LoVo (cell line): ENCODE results near the gene STAT5B.

Experiments
- DNase-seq: peaks from one replicate; pipeline ENCODE4 v3.0.0-alpha.2; 2016; ENCODE audit warnings: low spot score

The STAT5B gene

GRCh38 chr17:42179911-42180410, 96.2 kb downstream of the STAT5B start:
- peak; percentile 12 for DNase-seq

DNA sequence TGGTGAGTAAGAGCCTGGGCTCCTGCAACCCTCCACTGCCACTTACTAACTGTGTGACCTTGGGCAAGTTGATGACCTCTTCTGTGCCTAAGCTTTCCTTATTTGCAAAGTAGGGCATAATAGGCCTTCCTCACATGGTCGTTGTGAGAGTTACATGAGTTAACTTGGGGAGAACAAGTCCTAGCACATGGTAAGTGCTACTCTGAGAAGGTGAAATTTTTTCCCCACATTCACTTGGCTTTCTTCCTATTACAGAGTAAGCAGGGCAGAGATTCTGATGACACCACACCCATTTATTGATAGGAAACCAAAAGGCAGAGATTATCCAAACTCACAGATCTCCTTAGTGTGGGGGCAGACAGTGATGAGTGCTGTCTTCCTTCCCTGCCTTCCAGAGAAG, 96.9 kb downstream of the STAT5B start:
- no peak for DNase-seq

DNA sequence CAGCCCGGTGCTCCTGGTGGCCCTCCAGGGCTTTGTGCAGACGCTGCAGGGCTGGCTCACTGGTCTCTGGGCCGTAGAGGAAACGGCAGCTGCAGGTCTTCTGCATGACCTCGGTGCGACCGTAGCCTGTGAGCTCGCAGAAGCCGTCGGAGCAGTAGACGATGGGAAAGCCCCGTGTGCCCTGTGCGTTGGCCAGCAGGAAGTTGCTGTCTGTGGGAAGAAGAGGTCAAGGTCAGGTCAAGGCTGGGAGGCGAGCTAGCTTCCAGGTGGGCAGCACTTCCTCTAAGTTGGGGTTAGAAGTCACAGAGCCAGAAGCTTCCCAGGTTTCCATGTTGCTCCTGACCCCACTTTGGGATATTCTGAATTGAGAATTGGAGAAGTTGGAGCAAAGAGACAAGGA, 97.4 kb downstream of the STAT5B start:
- no peak for DNase-seq

- no peak for DNase-seq
Measured at GRCh38 chr17:42177684-42178083, 98.5 kb downstream of the STAT5B start.

- no peak for DNase-seq
Measured at GRCh38 chr17:42174126-42174783, 101.9 kb downstream of the STAT5B start.

DNA sequence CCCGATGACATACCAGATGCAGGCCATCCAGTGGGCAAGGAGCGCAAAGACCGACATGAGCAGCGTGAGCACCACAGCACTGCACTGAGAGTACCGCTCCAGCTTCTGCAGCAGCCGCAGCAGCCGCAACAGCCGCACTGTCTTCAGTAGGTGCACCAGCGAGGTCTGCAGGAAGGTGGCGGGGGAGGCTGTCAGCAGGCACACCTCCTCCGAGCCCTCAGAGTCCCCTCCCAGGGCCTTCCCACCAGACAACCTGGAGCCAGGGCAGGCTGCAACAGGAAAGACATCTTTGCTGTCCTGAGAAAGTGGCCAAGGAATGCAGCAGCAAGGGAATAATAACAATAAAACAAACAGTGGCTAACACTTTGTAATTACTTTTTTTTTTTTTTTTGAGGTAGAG, 104.4 kb downstream of the STAT5B start:
- DNase-seq = no peak

GRCh38 chr17:42169351-42169750, 106.8 kb downstream of the STAT5B start:
- no peak for DNase-seq

DNA sequence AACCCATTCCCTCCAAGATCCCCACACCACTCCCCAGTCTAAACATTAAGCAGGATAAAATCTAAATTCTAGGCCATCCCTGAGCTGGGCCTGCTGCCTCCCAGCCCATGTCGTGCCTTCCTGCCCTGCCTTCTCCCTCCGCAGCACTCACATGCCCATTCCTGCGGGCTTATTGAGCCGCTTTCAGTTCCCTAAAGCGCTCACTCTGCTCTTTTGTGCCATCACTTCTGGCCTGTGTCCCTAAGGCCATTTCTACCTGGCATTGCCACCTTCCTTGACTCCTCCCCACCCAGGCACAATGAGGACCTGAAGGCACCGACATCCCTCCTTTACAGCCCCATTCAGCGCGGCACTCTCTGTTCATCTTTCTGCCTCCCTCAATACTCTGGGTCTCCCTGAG, 108.4 kb downstream of the STAT5B start:
- DNase-seq = no peak

GRCh38 chr17:42166196-42166763, 109.9 kb downstream of the STAT5B start:
- DNase-seq = no peak

GRCh38 chr17:42165751-42166150, 110.4 kb downstream of the STAT5B start:
- no peak for DNase-seq

DNA sequence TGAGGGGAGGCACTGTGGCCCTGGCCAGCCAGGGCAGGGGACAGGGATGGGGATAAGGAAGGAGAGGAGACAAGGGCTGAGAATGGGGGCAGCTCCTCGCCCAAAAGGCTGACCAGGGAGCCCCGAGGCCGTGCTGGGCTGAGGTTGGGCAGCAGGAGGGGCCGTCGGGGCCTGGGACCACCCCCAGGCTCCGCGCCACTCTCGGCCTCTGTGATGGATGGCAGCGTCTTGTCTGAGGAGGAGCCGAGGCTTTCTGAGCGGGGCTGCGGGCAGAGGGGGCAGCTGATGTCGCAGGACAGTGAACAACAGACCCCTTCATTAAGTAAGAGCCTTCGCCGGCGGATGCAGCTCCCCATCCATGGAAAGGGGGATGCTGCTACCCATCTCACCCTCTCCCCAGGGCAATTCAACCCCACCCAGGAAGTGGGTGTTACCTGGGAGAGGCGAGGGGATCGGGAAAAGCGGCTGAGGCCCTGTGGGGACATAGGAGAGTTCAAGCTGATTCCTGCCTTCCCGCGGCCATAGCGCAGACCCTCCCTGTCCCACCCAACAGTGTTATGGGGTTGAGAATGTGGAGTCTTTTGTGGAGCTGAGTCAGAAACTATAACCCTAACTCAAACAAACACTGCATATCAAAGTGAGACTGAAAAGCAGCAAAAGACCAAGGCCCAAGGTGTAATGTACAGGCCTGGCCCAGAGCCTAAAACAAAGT, 112.3 kb downstream of the STAT5B start:
- no peak for DNase-seq

DNA sequence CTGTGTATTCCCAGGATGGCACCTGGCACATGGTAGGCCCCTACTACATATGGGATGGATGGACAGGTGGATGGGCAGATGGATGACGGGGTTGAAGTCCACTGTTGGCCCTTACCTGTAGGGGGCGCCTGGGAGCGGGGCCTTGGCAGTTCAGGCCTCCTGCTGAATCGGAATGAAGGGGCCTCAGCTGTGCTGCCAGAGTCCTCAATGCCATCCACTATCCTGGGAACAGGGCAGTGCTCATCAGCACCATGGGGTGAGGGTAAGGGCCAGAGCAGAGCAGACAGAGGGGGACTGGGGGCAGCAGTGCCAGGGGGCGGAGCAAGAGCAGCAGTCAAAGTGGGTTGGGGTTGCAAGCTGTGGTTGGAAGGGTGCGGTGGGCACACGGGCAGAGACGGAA, 113.1 kb downstream of the STAT5B start:
- no peak for DNase-seq

- DNase-seq = no peak
Measured at GRCh38 chr17:42160531-42160910, 115.7 kb downstream of the STAT5B start.

DNA sequence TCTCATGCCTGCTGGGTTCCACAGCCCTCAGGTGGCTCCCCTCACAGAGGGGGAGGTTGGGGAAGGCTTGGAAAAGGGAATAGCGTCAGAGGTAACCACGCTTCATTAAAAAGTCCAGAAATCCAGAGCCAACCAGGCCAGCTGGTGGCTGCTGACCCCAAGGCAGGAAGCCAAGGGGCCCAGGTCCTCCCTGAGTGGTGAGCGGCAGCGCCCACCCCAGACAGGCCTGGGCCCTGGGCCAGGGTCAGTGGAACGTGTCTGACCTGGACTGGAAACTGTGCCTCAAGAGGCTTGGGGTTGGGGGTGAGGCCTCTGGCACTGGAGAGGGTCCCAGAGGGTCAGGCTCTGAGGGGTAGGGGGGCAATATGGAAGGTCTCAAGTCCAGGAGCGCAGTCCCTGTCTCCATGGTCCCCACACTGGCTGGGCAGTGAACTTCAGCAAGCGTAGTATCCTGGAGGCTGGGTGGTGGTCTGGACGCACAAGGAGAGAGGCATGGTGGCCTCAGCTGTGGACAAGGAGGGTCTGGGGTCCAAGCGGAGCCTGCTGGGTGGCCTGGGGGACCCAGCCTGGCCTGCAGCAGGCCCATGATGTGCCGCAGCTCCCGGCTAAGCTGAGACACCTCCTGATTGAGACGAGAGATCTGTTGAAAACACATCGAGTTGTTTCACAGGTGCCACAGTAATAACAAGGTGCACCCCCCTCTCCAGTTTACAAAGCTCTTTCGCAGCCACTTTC, 116.2 kb downstream of the STAT5B start:
- DNase-seq = no peak

- no peak for DNase-seq
Measured at GRCh38 chr17:42155614-42156045, 120.6 kb downstream of the STAT5B start.

- peak; percentile 13 for DNase-seq
Measured at GRCh38 chr17:42153919-42154742, 122.1 kb downstream of the STAT5B start.
